ENCODE data around the gene LRP5.
"Not testable (repeated sequence)": the region's sequence is repeated elsewhere in the genome, so short reads cannot be mapped to it uniquely, and the experiment has no call there.

LRP5 gene

GRCh38 chr11:68282861-68283230, 29.5 kb upstream of the LRP5 start:
- no peak for DNase-seq

- not testable (repeated sequence) for DNase-seq
Measured at GRCh38 chr11:68284588-68284987, 27.8 kb upstream of the LRP5 start.

GRCh38 chr11:68287419-68287818, 25.0 kb upstream of the LRP5 start:
- DNase-seq: no peak

- no peak for DNase-seq
Measured at GRCh38 chr11:68289456-68289855, 22.9 kb upstream of the LRP5 start.

- no peak for DNase-seq
Measured at GRCh38 chr11:68293708-68294107, 18.7 kb upstream of the LRP5 start.

GRCh38 chr11:68295271-68295670, 17.1 kb upstream of the LRP5 start:
- no peak for DNase-seq

- DNase-seq: no peak
Measured at GRCh38 chr11:68295940-68296339, 16.5 kb upstream of the LRP5 start.

- DNase-seq: no peak
Measured at GRCh38 chr11:68296344-68297051, 15.9 kb upstream of the LRP5 start.

GRCh38 chr11:68297052-68297378, 15.4 kb upstream of the LRP5 start:
- DNase-seq: no peak

GRCh38 chr11:68297494-68297811, 14.9 kb upstream of the LRP5 start:
- no peak for DNase-seq

- peak; percentile 95 for DNase-seq
Measured at GRCh38 chr11:68297812-68298658, 14.4 kb upstream of the LRP5 start.

GRCh38 chr11:68298659-68299516, 13.5 kb upstream of the LRP5 start:
- DNase-seq: peak; percentile 92

GRCh38 chr11:68299517-68299879, 12.9 kb upstream of the LRP5 start:
- not testable (repeated sequence) for DNase-seq

- DNase-seq: no peak
Measured at GRCh38 chr11:68300076-68300830, 12.1 kb upstream of the LRP5 start.

- DNase-seq: peak; percentile 85
Measured at GRCh38 chr11:68302256-68302655, 10.1 kb upstream of the LRP5 start.

GRCh38 chr11:68302670-68303069, 9.7 kb upstream of the LRP5 start:
- peak; percentile 100 for DNase-seq

GRCh38 chr11:68303083-68303482, 9.3 kb upstream of the LRP5 start:
- DNase-seq: peak; percentile 65

- no peak for DNase-seq
Measured at GRCh38 chr11:68303982-68304780, 8.2 kb upstream of the LRP5 start.

- DNase-seq: no peak
Measured at GRCh38 chr11:68306636-68307035, 5.8 kb upstream of the LRP5 start.

GRCh38 chr11:68308068-68308467, 4.3 kb upstream of the LRP5 start:
- no peak for DNase-seq

GRCh38 chr11:68309621-68310185, 2.7 kb upstream of the LRP5 start:
- peak; percentile 79 for DNase-seq

Measured in DMS53 (cell line).